ENCODE data around the gene ATE1. TPM values are rescaled to one million over a fixed set of nuclear protein-coding genes. Genes with fewer than 3 reads are reported as not detected.

The ATE1 gene
- total RNA-seq, 1 donor from 2014 or later: 22.6 TPM

DNA sequence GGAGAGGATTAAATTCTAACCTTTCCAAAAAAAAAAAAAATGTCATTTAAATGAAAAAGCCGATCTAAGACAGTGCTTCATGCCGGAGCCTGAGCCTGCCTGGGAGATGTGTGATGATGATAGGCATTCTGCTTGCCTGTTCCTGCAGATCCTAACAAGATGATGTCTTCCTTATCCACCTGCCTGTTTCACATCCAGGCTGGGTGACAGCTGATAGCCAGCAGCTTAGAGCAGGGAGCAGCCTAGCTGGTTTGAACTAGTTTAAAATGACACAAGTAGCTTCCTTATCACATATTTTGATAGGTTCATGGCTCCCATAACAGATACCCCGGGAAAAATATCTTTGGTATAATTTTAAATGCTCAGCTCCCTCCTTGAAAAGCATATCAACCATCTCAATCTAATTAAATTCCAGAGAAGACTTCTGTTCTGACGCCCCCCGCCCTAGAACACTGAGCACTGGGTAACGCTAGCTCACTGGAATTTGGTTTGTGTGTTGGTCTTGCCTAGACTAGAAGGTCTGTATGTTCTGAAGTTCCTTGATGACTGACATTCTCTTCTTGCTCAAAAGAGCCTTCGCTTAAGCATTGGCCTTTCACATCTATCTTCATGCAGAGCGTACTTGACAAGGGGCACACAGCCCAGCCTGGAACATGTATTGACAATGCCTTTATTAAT, 232.7 kb downstream of the ATE1 start:
- no peak for TF ChIP-seq EZH2 (IDR thresholded peaks at IDR 0.05; ENCODE audit: insufficient read depth, low read length)
- TF ChIP-seq, protein P1, sequence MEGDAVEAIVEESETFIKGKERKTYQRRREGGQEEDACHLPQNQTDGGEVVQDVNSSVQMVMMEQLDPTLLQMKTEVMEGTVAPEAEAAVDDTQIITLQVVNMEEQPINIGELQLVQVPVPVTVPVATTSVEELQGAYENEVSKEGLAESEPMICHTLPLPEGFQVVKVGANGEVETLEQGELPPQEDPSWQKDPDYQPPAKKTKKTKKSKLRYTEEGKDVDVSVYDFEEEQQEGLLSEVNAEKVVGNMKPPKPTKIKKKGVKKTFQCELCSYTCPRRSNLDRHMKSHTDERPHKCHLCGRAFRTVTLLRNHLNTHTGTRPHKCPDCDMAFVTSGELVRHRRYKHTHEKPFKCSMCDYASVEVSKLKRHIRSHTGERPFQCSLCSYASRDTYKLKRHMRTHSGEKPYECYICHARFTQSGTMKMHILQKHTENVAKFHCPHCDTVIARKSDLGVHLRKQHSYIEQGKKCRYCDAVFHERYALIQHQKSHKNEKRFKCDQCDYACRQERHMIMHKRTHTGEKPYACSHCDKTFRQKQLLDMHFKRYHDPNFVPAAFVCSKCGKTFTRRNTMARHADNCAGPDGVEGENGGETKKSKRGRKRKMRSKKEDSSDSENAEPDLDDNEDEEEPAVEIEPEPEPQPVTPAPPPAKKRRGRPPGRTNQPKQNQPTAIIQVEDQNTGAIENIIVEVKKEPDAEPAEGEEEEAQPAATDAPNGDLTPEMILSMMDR (IDR thresholded peaks at IDR 0.05; ENCODE audit: insufficient read depth, low read depth, low read length): no peak
- Histone ChIP-seq H3K27ac (ENCODE audit: low read depth, low read length) (no peak overlapping the region), H2AFZ (ENCODE audit: low read depth, low read length) (no peak overlapping the region), H3K9ac (ENCODE audit: low read length) (no peak overlapping the region), H3K27me3 (ENCODE audit: insufficient read depth, low read length) (no peaks in the 10 kb centered on the region), H3K36me3 (ENCODE audit: insufficient read depth, low read length) (no peaks in the 10 kb centered on the region), H3K4me1 (ENCODE audit: insufficient read depth, low read length) (peaks cover 5% of the 10 kb centered on the region), H3K79me2 (ENCODE audit: insufficient read depth, low read length) (no peaks in the 10 kb centered on the region), H3K4me2 (ENCODE audit: low read length) (no peak overlapping the region), H3K9me3 (ENCODE audit: insufficient read depth, low read depth, low read length) (no peaks in the 10 kb centered on the region), H3K4me3 (ENCODE audit: insufficient read depth, low read depth, low read length) (no peak overlapping the region), H4K20me1 (ENCODE audit: insufficient read depth, low read length) (no peaks in the 10 kb centered on the region)
- DNase-seq (ENCODE audit: low read depth) (no peak), FAIRE-seq (no peak)
- Mint-ChIP-seq H3K36me3 (ENCODE audit: low read depth, unreplicated experiment) (no peaks in the 10 kb centered on the region), H3K4me1 (ENCODE audit: low read depth, unreplicated experiment) (peaks cover 5% of the 10 kb centered on the region), H3K27ac (ENCODE audit: unreplicated experiment) (no peak overlapping the region), H3K9me3 (ENCODE audit: unreplicated experiment) (no peaks in the 10 kb centered on the region), H3K4me3 (ENCODE audit: unreplicated experiment) (no peak overlapping the region), H3K27me3 (ENCODE audit: low read depth, unreplicated experiment) (no peaks in the 10 kb centered on the region)

DNA sequence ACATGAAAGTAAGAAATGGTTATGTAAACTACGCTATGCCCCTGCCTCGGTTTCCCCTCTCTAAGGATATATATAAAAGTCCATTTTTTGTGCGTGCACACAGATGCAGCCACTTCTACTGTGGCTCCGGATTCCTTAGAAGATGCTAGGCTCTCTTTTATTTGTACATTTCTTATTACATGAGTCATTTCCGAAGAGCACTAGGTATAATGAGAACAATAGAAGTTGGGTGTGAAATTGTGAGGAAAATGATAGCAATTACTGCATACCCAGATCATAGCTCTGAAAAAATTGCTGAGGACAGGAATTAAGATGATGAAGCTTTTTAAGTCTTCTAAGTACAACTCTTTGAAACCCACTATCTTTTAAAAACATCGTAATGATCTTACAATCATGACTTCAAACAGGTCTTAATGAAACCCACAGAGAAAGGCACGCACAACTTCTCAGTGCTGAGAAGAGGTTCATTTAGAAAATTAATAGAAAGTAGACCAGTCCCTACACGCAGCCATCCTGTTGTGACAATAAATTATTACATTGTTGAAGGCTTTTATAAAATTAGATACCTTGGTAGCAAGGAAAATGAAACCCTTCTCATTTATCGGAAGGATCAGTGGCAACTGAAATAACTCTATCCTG, 233.4 kb downstream of the ATE1 start:
- no peak overlapping the region for H3K27ac Mint-ChIP-seq (ENCODE audit: unreplicated experiment)
- H3K27me3 Mint-ChIP-seq (ENCODE audit: low read depth, unreplicated experiment): peaks cover 1% of the 10 kb centered on the region

More for the DNA sequence above, 233.4 kb downstream of the ATE1 start:
- Histone ChIP-seq H3K4me1 (ENCODE audit: insufficient read depth, low read length) (peaks cover 5% of the 10 kb centered on the region), H3K4me2 (ENCODE audit: low read length) (no peak overlapping the region), H3K36me3 (ENCODE audit: insufficient read depth, low read length) (no peaks in the 10 kb centered on the region), H3K9ac (ENCODE audit: low read length) (no peak overlapping the region), H3K79me2 (ENCODE audit: insufficient read depth, low read length) (no peaks in the 10 kb centered on the region), H3K27ac (ENCODE audit: low read depth, low read length) (no peak overlapping the region), H3K9me3 (ENCODE audit: insufficient read depth, low read depth, low read length) (no peaks in the 10 kb centered on the region), H2AFZ (ENCODE audit: low read depth, low read length) (no peak overlapping the region), H3K4me3 (ENCODE audit: insufficient read depth, low read depth, low read length) (no peak overlapping the region), H3K27me3 (ENCODE audit: insufficient read depth, low read length) (no peaks in the 10 kb centered on the region), H4K20me1 (ENCODE audit: insufficient read depth, low read length) (no peaks in the 10 kb centered on the region)
- Mint-ChIP-seq H3K9me3 (ENCODE audit: unreplicated experiment) (no peaks in the 10 kb centered on the region), H3K4me1 (ENCODE audit: low read depth, unreplicated experiment) (peaks cover 5% of the 10 kb centered on the region), H3K4me3 (ENCODE audit: unreplicated experiment) (no peak overlapping the region), H3K36me3 (ENCODE audit: low read depth, unreplicated experiment) (no peaks in the 10 kb centered on the region)
- FAIRE-seq (no peak), DNase-seq (ENCODE audit: low read depth) (no peak)
- TF ChIP-seq, protein P1 (IDR thresholded peaks at IDR 0.05; ENCODE audit: insufficient read depth, low read depth, low read length): no peak
- TF ChIP-seq EZH2 (IDR thresholded peaks at IDR 0.05; ENCODE audit: insufficient read depth, low read length): no peak
